ENCODE measurements around the gene BAD. TPM values are rescaled to one million over a fixed set of nuclear protein-coding genes. Genes with fewer than 3 reads are reported as not detected.

The BAD gene
- total and polyA plus RNA-seq, 2 of the 13 experiments (the other 11 are each of a cell fraction or from before 2014, with no cell fraction given): 17.9 to 28.5 TPM

DNA sequence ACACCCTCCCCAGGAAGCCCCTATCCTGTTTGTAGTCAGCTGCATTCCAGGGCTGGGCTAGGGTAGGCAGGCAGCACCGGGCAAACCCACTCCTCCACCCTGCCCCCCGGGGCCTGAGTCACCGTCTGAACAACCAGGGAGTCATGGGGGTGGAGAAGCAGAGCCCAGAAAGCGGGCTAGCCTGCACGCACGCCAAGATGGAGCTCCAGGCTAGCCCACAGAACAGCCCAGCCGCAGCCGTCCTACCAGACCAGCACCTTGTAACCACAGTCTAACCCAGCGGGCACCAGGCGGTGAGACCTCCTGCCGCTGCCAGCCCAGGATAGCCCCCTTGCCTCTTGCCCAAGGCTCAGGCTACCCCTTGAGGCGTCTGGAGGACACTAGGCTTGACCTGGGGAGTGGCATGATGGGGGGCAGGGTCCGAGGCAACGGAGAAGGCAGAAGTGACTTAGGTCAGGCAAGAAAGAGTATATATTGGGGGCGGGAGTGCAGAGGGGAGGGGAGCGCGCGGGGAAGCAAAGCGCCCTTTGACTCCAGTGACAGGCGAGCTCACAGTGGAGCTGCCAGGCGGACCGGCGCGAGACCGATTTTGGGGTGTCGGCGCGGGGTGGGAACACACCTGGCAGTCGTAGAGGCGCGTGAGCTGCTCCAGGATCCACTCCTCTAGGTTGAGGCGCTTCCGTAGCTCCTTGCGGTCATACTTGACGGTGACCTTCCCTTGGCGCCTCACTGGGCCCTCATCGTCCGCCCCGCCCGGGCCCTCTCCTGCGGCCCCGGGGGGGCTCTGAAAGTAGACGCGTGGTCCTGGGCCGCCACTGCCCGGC, 38.5 kb downstream of the BAD start:
- CTCF ChIA-PET (ENCODE audit: low intra/inter-chr PET ratio, low total read pairs): no interaction called here
- Histone ChIP-seq H3K36me3 (replicated peaks in 1 of 2; ENCODE audit: control insufficient read depth in 1 of 2, insufficient read depth in 2 of 2, low read length in 2 of 2) (peaks cover 0 to 11% of the 10 kb centered on the region in 2 experiments; a peak in 2 of 5 replicates), H3K9me3 (ENCODE audit: low read length) (no peaks in the 10 kb centered on the region), H3K27ac (ENCODE audit: extremely low read length, insufficient read depth, low read length) (peak overlapping the region; percentile 68), H4K20me1 (ENCODE audit: insufficient read depth, low read length) (no peaks in the 10 kb centered on the region), H3K79me2 (ENCODE audit: insufficient read depth, low read length) (peaks cover 26% of the 10 kb centered on the region), H3K4me1 (ENCODE audit: insufficient read depth, low read length) (peaks cover 64% of the 10 kb centered on the region), H2AFZ (ENCODE audit: low read length) (no peak overlapping the region), H3K4me3 (replicated peaks in 1 of 3; ENCODE audit: insufficient read depth in 1 of 3, low read depth in 2 of 3, low read length in 3 of 3) (peak overlapping the region; percentile 76 to 95 (median 79)), H3K4me2 (ENCODE audit: low read depth, low read length) (peak overlapping the region; percentile 82), H3K27me3 (ENCODE audit: control insufficient read depth in 1 of 2, insufficient read depth in 2 of 2, low read length in 2 of 2) (no peaks in the 10 kb centered on the region), H3K9ac (ENCODE audit: insufficient read depth, low read depth, low read length) (peak overlapping the region; percentile 79)
- BruUV-seq (replicated peaks): TSS peak; percentile 52
- peak; percentile 58 for DNase-seq (ENCODE audit: low spot score)
- intact Hi-C loops (cut with micrococcal nuclease; ENCODE audit: unreplicated experiment): loop anchor here (5.0 kb wide), 1 partner anchor 56 kb away; the partner anchor contains the start of gene CATSPERZ
- in situ Hi-C loops (cut with HindIII; ENCODE audit: extremely low pct_ligation_motif_present, low pct_unique_long_range_greater_than_20kb): no loop called here
- WGBS (ENCODE audit: low lambda C conversion rate): 2% methylated on average over 7 of the region's 46 CpGs
- POLR2A ChIA-PET: interaction anchor here (0.5 to 8.3 kb wide), 8 partner anchors 9 to 71 kb away, joined by 3 to 113 read pairs (median 7); partner anchors contain the start of genes NUDT22, PRDX5, STIP1 and TRMT112
- ATAC-seq: no peak
- FAIRE-seq: no peak
- TF ChIP-seq YEATS4 (CRISPR knock-in tag; IDR thresholded peaks at IDR 0.05; ENCODE audit: borderline replicate concordance): peak; percentile 14; the same call in 1 of the 2 replicates
- TF ChIP-seq ZFX (CRISPR knock-in tag; IDR thresholded peaks at IDR 0.05; ENCODE audit: low read depth): no peak; the same call in 1 of the 2 replicates
- TF ChIP-seq ZNF333 (CRISPR knock-in tag; IDR thresholded peaks at IDR 0.05; ENCODE audit: borderline replicate concordance): 0 out of 2 replicates have a peak, but pooled peaks have one; percentile 31
- TF ChIP-seq, protein P1, sequence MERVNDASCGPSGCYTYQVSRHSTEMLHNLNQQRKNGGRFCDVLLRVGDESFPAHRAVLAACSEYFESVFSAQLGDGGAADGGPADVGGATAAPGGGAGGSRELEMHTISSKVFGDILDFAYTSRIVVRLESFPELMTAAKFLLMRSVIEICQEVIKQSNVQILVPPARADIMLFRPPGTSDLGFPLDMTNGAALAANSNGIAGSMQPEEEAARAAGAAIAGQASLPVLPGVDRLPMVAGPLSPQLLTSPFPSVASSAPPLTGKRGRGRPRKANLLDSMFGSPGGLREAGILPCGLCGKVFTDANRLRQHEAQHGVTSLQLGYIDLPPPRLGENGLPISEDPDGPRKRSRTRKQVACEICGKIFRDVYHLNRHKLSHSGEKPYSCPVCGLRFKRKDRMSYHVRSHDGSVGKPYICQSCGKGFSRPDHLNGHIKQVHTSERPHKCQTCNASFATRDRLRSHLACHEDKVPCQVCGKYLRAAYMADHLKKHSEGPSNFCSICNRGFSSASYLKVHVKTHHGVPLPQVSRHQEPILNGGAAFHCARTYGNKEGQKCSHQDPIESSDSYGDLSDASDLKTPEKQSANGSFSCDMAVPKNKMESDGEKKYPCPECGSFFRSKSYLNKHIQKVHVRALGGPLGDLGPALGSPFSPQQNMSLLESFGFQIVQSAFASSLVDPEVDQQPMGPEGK (CRISPR knock-in tag; IDR thresholded peaks at IDR 0.05): peak; percentile 10
- TF ChIP-seq, protein P2, sequence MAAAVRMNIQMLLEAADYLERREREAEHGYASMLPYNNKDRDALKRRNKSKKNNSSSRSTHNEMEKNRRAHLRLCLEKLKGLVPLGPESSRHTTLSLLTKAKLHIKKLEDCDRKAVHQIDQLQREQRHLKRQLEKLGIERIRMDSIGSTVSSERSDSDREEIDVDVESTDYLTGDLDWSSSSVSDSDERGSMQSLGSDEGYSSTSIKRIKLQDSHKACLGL (CRISPR knock-in tag; IDR thresholded peaks at IDR 0.05): peak; percentile 53; the same call in 1 of the 2 replicates
- TF ChIP-seq MEIS1 (CRISPR knock-in tag; IDR thresholded peaks at IDR 0.05; ENCODE audit: borderline replicate concordance): no peak; the same call in 1 of the 2 replicates
- TF ChIP-seq, protein P3, sequence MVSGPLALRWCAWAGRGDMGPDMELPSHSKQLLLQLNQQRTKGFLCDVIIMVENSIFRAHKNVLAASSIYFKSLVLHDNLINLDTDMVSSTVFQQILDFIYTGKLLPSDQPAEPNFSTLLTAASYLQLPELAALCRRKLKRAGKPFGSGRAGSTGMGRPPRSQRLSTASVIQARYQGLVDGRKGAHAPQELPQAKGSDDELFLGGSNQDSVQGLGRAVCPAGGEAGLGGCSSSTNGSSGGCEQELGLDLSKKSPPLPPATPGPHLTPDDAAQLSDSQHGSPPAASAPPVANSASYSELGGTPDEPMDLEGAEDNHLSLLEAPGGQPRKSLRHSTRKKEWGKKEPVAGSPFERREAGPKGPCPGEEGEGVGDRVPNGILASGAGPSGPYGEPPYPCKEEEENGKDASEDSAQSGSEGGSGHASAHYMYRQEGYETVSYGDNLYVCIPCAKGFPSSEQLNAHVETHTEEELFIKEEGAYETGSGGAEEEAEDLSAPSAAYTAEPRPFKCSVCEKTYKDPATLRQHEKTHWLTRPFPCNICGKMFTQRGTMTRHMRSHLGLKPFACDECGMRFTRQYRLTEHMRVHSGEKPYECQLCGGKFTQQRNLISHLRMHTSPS (CRISPR knock-in tag; IDR thresholded peaks at IDR 0.05; ENCODE audit: low read depth): peak; percentile 62; the same call in 1 of the 2 replicates
- 0 out of 2 replicates have a peak, but pooled peaks have one; percentile 39 for TF ChIP-seq ESRRA (CRISPR knock-in tag; IDR thresholded peaks at IDR 0.05; ENCODE audit: low read depth)
- TF ChIP-seq JUND (CRISPR knock-in tag; IDR thresholded peaks at IDR 0.05): 0 out of 2 replicates have a peak, but pooled peaks have one; percentile 33
- 0 out of 2 replicates have a peak, but pooled peaks have one; percentile 36 for TF ChIP-seq ZBTB20 (CRISPR knock-in tag; IDR thresholded peaks at IDR 0.05; ENCODE audit: borderline replicate concordance, low read depth)
- TF ChIP-seq SAP130 (CRISPR knock-in tag; IDR thresholded peaks at IDR 0.05; ENCODE audit: low read depth): peak; percentile 15
- TF ChIP-seq, protein P4, sequence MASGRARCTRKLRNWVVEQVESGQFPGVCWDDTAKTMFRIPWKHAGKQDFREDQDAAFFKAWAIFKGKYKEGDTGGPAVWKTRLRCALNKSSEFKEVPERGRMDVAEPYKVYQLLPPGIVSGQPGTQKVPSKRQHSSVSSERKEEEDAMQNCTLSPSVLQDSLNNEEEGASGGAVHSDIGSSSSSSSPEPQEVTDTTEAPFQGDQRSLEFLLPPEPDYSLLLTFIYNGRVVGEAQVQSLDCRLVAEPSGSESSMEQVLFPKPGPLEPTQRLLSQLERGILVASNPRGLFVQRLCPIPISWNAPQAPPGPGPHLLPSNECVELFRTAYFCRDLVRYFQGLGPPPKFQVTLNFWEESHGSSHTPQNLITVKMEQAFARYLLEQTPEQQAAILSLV (CRISPR knock-in tag; IDR thresholded peaks at IDR 0.05; ENCODE audit: borderline replicate concordance): peak; percentile 31; the same call in 1 of the 2 replicates
- TF ChIP-seq ZNF788 (CRISPR knock-in tag; IDR thresholded peaks at IDR 0.05; ENCODE audit: borderline replicate concordance): 0 out of 2 replicates have a peak, but pooled peaks have one; percentile 18
- no peak for TF ChIP-seq ZZZ3 (CRISPR knock-in tag; IDR thresholded peaks at IDR 0.05; ENCODE audit: borderline replicate concordance)
- TF ChIP-seq KLF6 (CRISPR knock-in tag; IDR thresholded peaks at IDR 0.05): 0 out of 2 replicates have a peak, but pooled peaks have one; percentile 25
- TF ChIP-seq HNRNPLL (IDR thresholded peaks at IDR 0.05; ENCODE audit: low read depth, low read length, poor library complexity, severe bottlenecking): peak; percentile 0
